IPS DF 6.9 (cell line): ENCODE data around the gene CCNG1.
A peak's percentile ranks its signal among the peaks of the same experiment; 100 is the strongest.

Experiments
- DNase-seq: peaks from one replicate; pipeline ENCODE4 v3.0.0-alpha.2; 2013; ENCODE audit warnings: low read depth, low spot score
- H3K27ac ChIP-seq: one replicate; pipeline ENCODE4 v1.5.1; 2013; ENCODE audit warnings: low read length, control low read depth
- H3K27me3 ChIP-seq: 2 replicates; pipeline ENCODE4 v1.6.1; 2013; ENCODE audit warnings: mild to moderate bottlenecking, low read length; ENCODE audit not compliant: control insufficient read depth, insufficient read depth
- H3K36me3 ChIP-seq: 2 replicates; pipeline ENCODE4 v1.6.1; 2013; ENCODE audit warnings: low read length; ENCODE audit not compliant: control insufficient read depth, insufficient read depth
- H3K4me1 ChIP-seq: 2 replicates; pipeline ENCODE4 v1.6.1; 2013; ENCODE audit warnings: low read length; ENCODE audit not compliant: control insufficient read depth, insufficient read depth
- H3K4me3 ChIP-seq: 2 replicates; pipeline ENCODE4 v1.5.1; 2013; ENCODE audit warnings: mild to moderate bottlenecking, low read length
- H3K9me3 ChIP-seq: 2 replicates; pipeline ENCODE4 v1.6.1; 2013; ENCODE audit warnings: low read length, inconsistent platforms; ENCODE audit not compliant: control insufficient read depth, insufficient read depth
- WGBS: extraction: QIAGEN DNeasy Blood & Tissue Kit; methylation state at CpG from one replicate; pipeline ENCODE4 v1.1.7; 2013; ENCODE audit warnings: mixed read lengths, missing lambda C conversion rate; ENCODE audit not compliant: insufficient read length, insufficient coverage; 5-methylcytosine and 5-hydroxymethylcytosine counted together

Gene CCNG1

GRCh38 chr5:163458778-163459385, 21.5 kb downstream of the CCNG1 start:
- no peak for DNase-seq
- no CpG with 5 or more reads among the region's 6 CpGs for WGBS

GRCh38 chr5:163459462-163459818, 22.0 kb downstream of the CCNG1 start:
- Histone ChIP-seq H3K36me3 (peaks cover 3% of the 10 kb centered on the region; the same call in 1 of the 2 replicates), H3K4me3 (peak overlapping the region; percentile 84; the same call in 1 of the 2 replicates), H3K27ac (no peak overlapping the region), H3K4me1 (no peaks in the 10 kb centered on the region), H3K9me3 (no peaks in the 10 kb centered on the region), H3K27me3 (no peaks in the 10 kb centered on the region)
- no peak for DNase-seq
- WGBS: no CpG with 5 or more reads among the region's 12 CpGs

More at GRCh38 chr5:163458778-163459385, 21.5 kb downstream of the CCNG1 start:
- Histone ChIP-seq H3K9me3 (no peaks in the 10 kb centered on the region), H3K4me1 (no peaks in the 10 kb centered on the region), H3K4me3 (peak overlapping the region; percentile 84; the same call in 1 of the 2 replicates), H3K27ac (no peak overlapping the region), H3K27me3 (no peaks in the 10 kb centered on the region), H3K36me3 (no peaks in the 10 kb centered on the region)

DNA sequence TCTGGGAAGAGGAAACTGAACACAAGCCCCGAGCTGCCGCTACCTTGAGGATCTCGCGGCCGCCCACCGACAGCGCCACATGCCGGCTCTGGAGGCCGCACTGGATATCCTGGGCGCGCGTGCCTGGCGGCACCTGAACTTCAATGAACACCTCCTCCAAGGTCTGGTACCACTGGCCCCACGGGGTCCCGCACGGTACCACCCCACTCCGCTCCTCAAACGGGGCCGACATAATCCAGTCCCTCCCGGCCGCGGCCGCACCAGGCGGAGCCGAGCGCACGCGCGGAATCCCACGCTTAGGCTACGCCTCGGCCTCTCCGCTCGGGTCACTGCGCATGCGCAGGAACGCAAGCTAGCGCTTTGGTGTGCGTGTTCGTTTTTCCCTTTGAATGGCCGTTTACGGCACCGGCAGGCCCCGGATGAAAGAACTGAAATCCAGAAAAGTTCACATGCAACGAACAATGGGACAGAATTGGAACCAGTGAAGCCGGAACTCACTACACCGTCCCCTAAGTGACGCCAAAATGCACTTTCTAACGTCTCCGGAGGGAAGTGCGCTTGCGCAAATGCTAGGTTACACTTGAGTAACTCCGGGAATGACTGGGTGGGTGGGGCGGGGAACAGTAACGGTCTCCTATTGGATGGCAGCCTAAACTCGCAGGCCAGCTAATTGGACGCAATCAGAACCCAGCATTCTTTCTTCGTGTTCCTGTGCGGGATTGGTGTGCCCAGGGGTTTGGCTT, 22.6 kb downstream of the CCNG1 start, which contains the start of gene NUDCD2:
Gene NUDCD2, minus strand, starts transcription at position 284 of the 743 bp plus-strand sequence. Its CDS starts 52 bp downstream, at position 232.
- DNase-seq: peak; percentile 94
- H3K27me3 ChIP-seq: no peaks in the 10 kb centered on the region

GRCh38 chr5:163460562-163461171, 23.3 kb downstream of the CCNG1 start, which contains the start of gene HMMR:
Gene HMMR, plus strand, starts transcription at chr5:163460632. Its CDS starts 61 bp downstream, at chr5:163460693.
- Histone ChIP-seq H3K27me3 (no peaks in the 10 kb centered on the region), H3K27ac (no peak within 1 kb of the TSS), H3K9me3 (no peaks in the 10 kb centered on the region), H3K4me1 (no peaks in the 10 kb centered on the region), H3K4me3 (peak within 1 kb of the TSS; percentile 84), H3K36me3 (peaks cover 6% of the 10 kb centered on the region; the same call in 1 of the 2 replicates)
- whole genome bisulfite sequencing: no CpG with 5 or more reads among the region's 23 CpGs
- no peak for DNase-seq

More for the DNA sequence above, 22.6 kb downstream of the CCNG1 start, which contains the start of gene NUDCD2:
- Histone ChIP-seq H3K36me3 (peaks cover 3% of the 10 kb centered on the region; the same call in 1 of the 2 replicates), H3K27ac (no peak within 1 kb of the TSS), H3K4me1 (no peaks in the 10 kb centered on the region), H3K4me3 (peak within 1 kb of the TSS; percentile 84; the same call in 1 of the 2 replicates), H3K9me3 (no peaks in the 10 kb centered on the region)
- no CpG with 5 or more reads among the region's 59 CpGs for WGBS

- no peaks in the 10 kb centered on the region for H3K4me1 ChIP-seq
- H3K27ac ChIP-seq: no peak overlapping the region
- no peak overlapping the region for H3K4me3 ChIP-seq
- H3K27me3 ChIP-seq: no peaks in the 10 kb centered on the region
- no peak for DNase-seq
- peaks cover 11% of the 10 kb centered on the region; the same call in 1 of the 2 replicates for H3K36me3 ChIP-seq
- H3K9me3 ChIP-seq: no peaks in the 10 kb centered on the region
Measured at GRCh38 chr5:163463063-163463435, 25.7 kb downstream of the CCNG1 start.

DNA sequence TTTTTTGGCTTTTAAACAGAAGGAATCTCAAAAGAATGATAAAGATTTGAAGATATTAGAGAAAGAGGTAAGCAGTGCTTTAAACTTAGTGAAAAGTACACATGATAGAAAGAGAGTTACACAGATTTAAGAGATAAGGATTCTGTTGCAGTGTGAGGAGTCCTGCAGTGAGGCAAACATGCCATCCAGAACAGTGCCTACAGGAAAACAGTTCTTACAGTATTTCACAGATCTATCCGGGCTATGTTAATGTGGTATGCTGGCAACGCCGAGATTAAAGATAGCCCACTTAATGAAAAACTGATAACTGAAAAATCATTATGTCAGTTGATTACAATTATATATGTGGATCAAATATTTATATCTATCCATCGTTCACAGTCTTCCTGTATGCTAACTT, 30.3 kb downstream of the CCNG1 start:
- no peak overlapping the region for H3K27ac ChIP-seq
- no CpG with 5 or more reads among the region's 4 CpGs for WGBS
- H3K4me1 ChIP-seq: no peaks in the 10 kb centered on the region
- H3K4me3 ChIP-seq: no peak overlapping the region
- peaks cover 22% of the 10 kb centered on the region; the same call in 1 of the 2 replicates for H3K36me3 ChIP-seq
- DNase-seq: no peak
- no peaks in the 10 kb centered on the region for H3K9me3 ChIP-seq
- H3K27me3 ChIP-seq: no peaks in the 10 kb centered on the region

- no peak overlapping the region for H3K4me3 ChIP-seq
- H3K27me3 ChIP-seq: no peaks in the 10 kb centered on the region
- no CpG with 5 or more reads among the region's 3 CpGs for WGBS
- H3K36me3 ChIP-seq: peaks cover 15% of the 10 kb centered on the region; the same call in 1 of the 2 replicates
- DNase-seq: no peak
- H3K27ac ChIP-seq: no peak overlapping the region
- H3K4me1 ChIP-seq: no peaks in the 10 kb centered on the region
- no peaks in the 10 kb centered on the region for H3K9me3 ChIP-seq
Measured at GRCh38 chr5:163473635-163474243, 36.3 kb downstream of the CCNG1 start.

GRCh38 chr5:163475411-163475810, 38.0 kb downstream of the CCNG1 start:
- WGBS: 100% methylated on average over 1 of the region's 2 CpGs
- H3K4me3 ChIP-seq: no peak overlapping the region
- no peak overlapping the region for H3K27ac ChIP-seq
- no peaks in the 10 kb centered on the region for H3K27me3 ChIP-seq
- no peaks in the 10 kb centered on the region for H3K9me3 ChIP-seq
- no peak for DNase-seq
- H3K36me3 ChIP-seq: peaks cover 15% of the 10 kb centered on the region; the same call in 1 of the 2 replicates
- H3K4me1 ChIP-seq: no peaks in the 10 kb centered on the region

DNA sequence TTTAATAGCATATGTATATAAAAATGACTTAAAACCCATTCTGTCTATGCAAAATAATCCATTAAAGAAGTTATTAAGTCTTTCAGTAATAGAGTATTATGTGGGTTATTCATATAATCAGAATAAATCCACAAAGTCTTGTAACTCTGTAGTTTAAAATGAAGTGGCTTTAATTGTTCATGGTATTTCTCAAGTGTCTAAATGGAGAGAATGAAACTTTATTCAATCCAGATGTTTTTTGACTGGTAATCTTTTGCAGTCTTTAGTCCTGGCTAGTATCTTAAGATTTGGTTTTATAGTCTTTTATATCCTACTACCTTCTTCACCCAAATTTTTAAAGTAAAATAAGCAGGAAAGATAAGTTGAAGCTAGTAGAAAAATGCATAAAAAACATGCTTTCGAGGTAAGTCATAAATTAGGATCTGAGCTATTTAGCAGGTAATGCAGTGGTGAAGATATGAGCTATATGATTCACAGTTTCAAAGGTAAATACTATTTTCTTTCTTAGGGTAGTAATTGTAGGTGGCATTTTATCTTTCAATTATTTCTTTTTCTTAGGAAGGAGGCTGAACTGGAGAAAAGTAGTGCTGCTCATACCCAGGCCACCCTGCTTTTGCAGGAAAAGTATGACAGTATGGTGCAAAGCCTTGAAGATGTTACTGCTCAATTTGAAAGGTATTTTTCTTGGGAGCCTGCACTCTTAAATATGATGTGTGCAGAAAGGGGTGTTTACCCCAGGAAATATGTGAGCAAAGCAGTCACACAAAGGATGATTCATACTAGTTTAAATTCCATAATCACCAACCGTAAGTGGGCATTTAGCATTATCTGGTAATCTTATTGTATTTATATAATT, 41.0 kb downstream of the CCNG1 start:
- Histone ChIP-seq H3K36me3 (peaks cover 7% of the 10 kb centered on the region; the same call in 1 of the 2 replicates), H3K9me3 (no peaks in the 10 kb centered on the region), H3K27ac (no peak overlapping the region), H3K4me3 (no peak overlapping the region), H3K4me1 (no peaks in the 10 kb centered on the region), H3K27me3 (no peaks in the 10 kb centered on the region)
- no CpG with 5 or more reads among the region's 2 CpGs for WGBS
- no peak for DNase-seq
